Measurements from ENCODE around the gene SNAP29. TPM values are rescaled to one million over a fixed set of nuclear protein-coding genes. Genes with fewer than 3 reads are reported as not detected.

SNAP29 gene
- total and polyA plus RNA-seq, 2 donors (not counting 3 experiments of a cell fraction or from before 2014, with no cell fraction given), result 16.4 to 26.7 TPM

GRCh38 chr22:20864186-20864908 lies 5.5 kb downstream of the SNAP29 start:
- Histone ChIP-seq H3K4me3 (replicated peaks in 1 of 3; ENCODE audit: insufficient read depth in 1 of 3, low read depth in 1 of 3, low read length in 3 of 3) (no peak overlapping the region), H4K20me1 (replicated peaks; ENCODE audit: control insufficient read depth, extremely low read depth, insufficient read depth, low read length) (no peaks in the 10 kb centered on the region), H3K9me3 (replicated peaks; ENCODE audit: control insufficient read depth, insufficient read depth, low read length) (no peaks in the 10 kb centered on the region), H3K36me3 (ENCODE audit: control insufficient read depth in 2 of 2, extremely low read depth in 1 of 2, insufficient read depth in 2 of 2, low read length in 2 of 2) (peaks cover 0 to 7% of the 10 kb centered on the region in 2 experiments), H3K4me2 (ENCODE audit: insufficient read depth, low read length) (no peak overlapping the region), H3K27me3 (ENCODE audit: control insufficient read depth in 2 of 2, insufficient read depth in 2 of 2, low read length in 2 of 2) (no peaks in the 10 kb centered on the region), H3K9ac (replicated peaks; ENCODE audit: extremely low read depth, insufficient read depth, low read length) (no peak overlapping the region), H3K27ac (ENCODE audit: insufficient read depth, low read depth, low read length) (no peak overlapping the region), H3K4me1 (ENCODE audit: control insufficient read depth, extremely low read depth, insufficient read depth, low read length) (peaks cover 10% of the 10 kb centered on the region), H2AFZ (ENCODE audit: low read depth, low read length) (no peak overlapping the region), H3K79me2 (ENCODE audit: control insufficient read depth, insufficient read depth, low read length) (peaks cover 5% of the 10 kb centered on the region), H3K9me1 (replicated peaks; ENCODE audit: control insufficient read depth, extremely low read depth, insufficient read depth, low read length) (no peaks in the 10 kb centered on the region)
- no TSS peak for BruUV-seq (replicated peaks)
- DNase-seq (ENCODE audit: low read depth, low spot score), result no peak
- dilution Hi-C loops (cut with MboI; ENCODE audit: extremely low pct_ligation_motif_present, low sequenced_read_pairs), result no loop called here
- ChIA-PET POLR2A (interaction anchor here (0.5 kb wide), 1 partner anchor 778 kb away, joined by 6 read pairs; the partner anchor contains the start of gene SDF2L1), CTCF (interaction anchor here (1.0 kb wide), 1 partner anchor 21 kb away, joined by 3 read pairs; no protein-coding TSS in a partner anchor)
- TF ChIP-seq, protein P1, sequence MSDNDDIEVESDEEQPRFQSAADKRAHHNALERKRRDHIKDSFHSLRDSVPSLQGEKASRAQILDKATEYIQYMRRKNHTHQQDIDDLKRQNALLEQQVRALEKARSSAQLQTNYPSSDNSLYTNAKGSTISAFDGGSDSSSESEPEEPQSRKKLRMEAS (IDR thresholded peaks at IDR 0.05; ENCODE audit: insufficient read depth, insufficient read length), result no peak
- no peak for TF ChIP-seq GATA2 (IDR thresholded peaks at IDR 0.05; ENCODE audit: insufficient read depth, insufficient read length, low read depth, low read length)
- TF ChIP-seq MYC (IDR thresholded peaks at IDR 0.05; ENCODE audit: low read depth, low read length), result no peak
- TF ChIP-seq, protein P2, sequence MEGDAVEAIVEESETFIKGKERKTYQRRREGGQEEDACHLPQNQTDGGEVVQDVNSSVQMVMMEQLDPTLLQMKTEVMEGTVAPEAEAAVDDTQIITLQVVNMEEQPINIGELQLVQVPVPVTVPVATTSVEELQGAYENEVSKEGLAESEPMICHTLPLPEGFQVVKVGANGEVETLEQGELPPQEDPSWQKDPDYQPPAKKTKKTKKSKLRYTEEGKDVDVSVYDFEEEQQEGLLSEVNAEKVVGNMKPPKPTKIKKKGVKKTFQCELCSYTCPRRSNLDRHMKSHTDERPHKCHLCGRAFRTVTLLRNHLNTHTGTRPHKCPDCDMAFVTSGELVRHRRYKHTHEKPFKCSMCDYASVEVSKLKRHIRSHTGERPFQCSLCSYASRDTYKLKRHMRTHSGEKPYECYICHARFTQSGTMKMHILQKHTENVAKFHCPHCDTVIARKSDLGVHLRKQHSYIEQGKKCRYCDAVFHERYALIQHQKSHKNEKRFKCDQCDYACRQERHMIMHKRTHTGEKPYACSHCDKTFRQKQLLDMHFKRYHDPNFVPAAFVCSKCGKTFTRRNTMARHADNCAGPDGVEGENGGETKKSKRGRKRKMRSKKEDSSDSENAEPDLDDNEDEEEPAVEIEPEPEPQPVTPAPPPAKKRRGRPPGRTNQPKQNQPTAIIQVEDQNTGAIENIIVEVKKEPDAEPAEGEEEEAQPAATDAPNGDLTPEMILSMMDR (IDR thresholded peaks at IDR 0.05; ENCODE audit: extremely low read depth in 1 of 2, insufficient read depth in 1 of 2, low read depth in 1 of 2, low read length in 2 of 2), result no peak
- TF ChIP-seq FOS (IDR thresholded peaks at IDR 0.05; ENCODE audit: borderline replicate concordance, insufficient read depth, low read length), result no peak
- no peak for TF ChIP-seq EZH2 (IDR thresholded peaks at IDR 0.05; ENCODE audit: borderline replicate concordance, low read depth, low read length, severe bottlenecking)
- no peak for TF ChIP-seq JUN (IDR thresholded peaks at IDR 0.05; ENCODE audit: borderline replicate concordance, insufficient read depth, insufficient read length, low read depth)
- TF ChIP-seq POLR2A (IDR thresholded peaks at IDR 0.05; ENCODE audit: low read depth, low read length), result no peak
- TF ChIP-seq POLR2AphosphoS5 (IDR thresholded peaks at IDR 0.05; ENCODE audit: insufficient read depth, low read depth, low read length), result no peak
- intact Hi-C loops (cut with micrococcal nuclease), result no loop called here
- FAIRE-seq, result no peak

All from endothelial cell of umbilical vein (primary cell).